GM18498 (cell line): ENCODE measurements around the gene RAPGEF5.

ENCODE experiments used
- ATAC-seq: cut with Tn5 transposase; IDR thresholded peaks from one replicate; pipeline ENCODE4 v1.9.1; 2021; ENCODE audit warnings: mild to moderate bottlenecking, moderate library complexity; ENCODE audit not compliant: unreplicated experiment

The RAPGEF5 gene

GRCh38 chr7:22317632-22318031 is 39.3 kb downstream of the RAPGEF5 start:
- no peak for ATAC-seq

DNA sequence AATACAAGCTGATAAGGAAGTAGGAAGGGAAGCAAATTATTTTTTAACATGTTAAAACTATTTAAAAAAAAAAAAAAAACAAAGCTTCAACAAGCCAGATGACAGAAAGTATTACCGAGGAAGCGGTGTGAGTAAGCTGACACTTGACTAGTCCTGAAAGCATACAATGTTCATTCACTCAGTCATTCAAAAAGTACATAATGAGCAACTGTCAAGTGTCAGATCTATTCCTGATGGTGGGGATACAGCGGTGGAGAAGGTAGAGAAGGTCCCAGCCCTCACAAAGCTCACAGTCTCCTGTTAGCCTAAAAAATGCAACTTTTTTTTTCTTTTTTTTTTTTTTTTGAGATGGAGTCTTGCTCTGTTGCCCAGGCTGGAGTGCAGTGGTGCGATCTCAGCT is 40.0 kb downstream of the RAPGEF5 start:
- ATAC-seq: no peak

GRCh38 chr7:22307816-22308215 is 49.1 kb downstream of the RAPGEF5 start:
- no peak for ATAC-seq

- ATAC-seq: no peak
These were observed 51.2 kb downstream of the RAPGEF5 start for GRCh38 chr7:22305706-22306105.

GRCh38 chr7:22302951-22303423 is 54.0 kb downstream of the RAPGEF5 start:
- ATAC-seq: no peak

DNA sequence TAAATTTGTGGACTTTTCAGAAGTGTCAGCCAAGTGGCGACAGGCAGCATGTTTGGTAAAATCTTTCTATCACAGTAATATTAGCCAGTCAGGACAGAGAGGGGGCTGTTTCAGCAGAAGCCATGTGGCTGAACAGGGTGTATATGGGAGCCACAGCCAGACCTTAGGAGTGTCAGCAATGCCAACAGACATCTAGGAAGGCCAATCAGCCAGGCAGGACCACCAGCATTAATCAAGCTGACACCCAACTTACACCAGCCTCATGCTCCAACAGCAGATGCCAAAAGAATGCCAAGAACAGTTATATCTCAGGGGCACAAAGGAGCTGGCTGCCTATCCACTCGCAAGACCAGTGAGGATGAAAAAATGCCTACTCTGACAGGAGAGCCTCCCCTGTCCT is 54.8 kb downstream of the RAPGEF5 start:
- ATAC-seq: no peak

GRCh38 chr7:22301790-22302189 is 55.2 kb downstream of the RAPGEF5 start:
- no peak for ATAC-seq

DNA sequence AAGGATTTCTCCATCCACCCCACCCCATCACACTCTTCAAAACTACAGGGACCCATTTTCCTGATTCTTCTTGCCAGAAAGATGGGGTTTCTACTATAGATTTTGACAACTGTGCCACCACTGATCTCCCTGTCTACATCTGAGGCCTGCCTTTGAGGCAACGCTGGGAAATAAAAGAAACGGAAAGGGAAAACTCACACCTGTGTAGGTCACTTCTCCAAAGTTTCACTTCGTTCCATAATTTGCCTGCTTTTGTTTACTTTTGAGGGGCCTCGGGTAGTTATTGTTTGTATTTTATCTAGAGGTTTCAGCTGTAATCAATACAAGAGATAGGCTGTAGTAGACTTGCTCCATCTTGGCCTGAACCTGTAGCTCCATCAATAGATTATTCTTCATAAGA is 56.1 kb downstream of the RAPGEF5 start:
- no peak for ATAC-seq

DNA sequence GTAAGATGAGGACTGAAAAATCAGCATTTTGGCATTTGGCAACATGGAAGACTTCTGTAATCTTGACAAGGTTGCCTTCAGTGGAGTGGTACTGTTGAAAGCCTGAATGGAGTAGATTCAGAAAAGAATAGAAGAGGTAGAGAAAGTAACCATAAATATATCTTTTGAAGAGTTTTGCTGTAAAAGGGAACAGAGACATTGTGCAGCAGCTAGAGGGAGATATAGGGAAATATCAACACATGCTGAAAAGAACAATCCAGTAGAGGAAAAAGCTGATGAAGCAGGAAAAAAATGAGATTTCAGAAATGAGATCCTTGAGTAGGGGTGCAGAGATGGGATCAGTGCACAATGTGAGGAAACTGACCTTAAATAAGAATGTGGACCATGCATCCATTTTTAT is 60.0 kb downstream of the RAPGEF5 start:
- no peak for ATAC-seq

GRCh38 chr7:22296265-22296566 is 60.7 kb downstream of the RAPGEF5 start:
- no peak for ATAC-seq

DNA sequence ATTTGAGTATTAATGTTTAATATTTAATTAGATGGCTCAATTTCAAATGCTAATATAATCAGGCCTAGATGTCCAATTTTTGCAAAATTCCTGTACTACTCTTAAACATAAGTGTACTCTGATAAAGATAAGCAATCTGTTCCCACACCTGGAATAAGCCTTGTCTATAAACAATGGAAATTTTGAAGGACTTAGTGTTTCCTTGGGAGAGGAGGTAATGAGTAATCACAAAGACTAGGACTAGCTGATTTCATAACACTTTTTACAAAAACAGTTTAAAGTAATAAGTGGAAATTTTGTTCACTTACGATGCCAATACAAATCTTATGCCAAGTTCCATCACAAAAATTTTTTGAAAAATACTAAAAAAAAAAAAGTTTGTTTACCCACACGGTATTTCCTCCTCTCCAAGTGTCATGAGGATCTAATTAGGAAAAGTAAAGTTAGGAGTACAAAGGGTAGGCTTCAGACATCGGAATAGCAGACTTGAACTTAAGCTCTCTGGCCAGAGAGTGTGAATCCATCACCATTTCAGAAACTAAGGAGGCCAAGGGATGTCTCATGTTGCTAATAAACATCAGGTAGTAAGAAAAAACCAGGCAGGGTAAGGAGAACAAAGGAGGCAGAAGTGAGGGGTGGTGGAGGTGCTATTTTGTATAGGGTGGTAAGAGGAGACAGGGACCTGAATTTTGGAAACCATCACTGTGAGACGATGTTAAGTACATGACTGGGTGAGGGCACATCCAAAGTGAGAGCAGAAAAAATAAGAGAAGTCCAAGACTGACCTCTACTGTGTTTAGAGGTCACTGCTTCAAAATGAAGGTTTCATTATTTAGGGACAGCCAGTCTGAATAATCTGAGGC is 61.3 kb downstream of the RAPGEF5 start:
- no peak for ATAC-seq

- ATAC-seq: no peak
These were observed 64.4 kb downstream of the RAPGEF5 start for GRCh38 chr7:22292531-22292930.

GRCh38 chr7:22291977-22292376 is 65.0 kb downstream of the RAPGEF5 start:
- no peak for ATAC-seq

DNA sequence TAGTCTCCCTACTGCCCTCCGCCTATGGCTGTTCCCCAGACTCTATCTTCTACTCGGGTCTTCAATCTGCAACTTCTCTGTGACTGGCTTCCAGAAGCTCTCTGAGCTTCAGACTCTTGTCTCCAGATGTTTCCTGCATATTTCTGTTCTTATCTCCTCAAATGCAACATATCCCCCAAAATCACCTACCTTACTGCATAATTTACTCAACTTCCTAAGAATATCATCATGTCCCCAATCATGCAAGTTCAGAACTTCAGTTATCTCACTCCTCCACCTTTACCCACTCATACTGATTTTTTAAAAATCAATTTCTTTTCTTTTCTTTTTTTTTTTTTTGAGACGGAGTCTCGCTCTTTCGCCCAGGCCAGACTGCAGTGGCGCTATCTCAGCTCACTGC is 68.8 kb downstream of the RAPGEF5 start:
- no peak for ATAC-seq

GRCh38 chr7:22287412-22287811 is 69.5 kb downstream of the RAPGEF5 start:
- no peak for ATAC-seq

GRCh38 chr7:22286436-22286835 is 70.5 kb downstream of the RAPGEF5 start:
- no peak for ATAC-seq

DNA sequence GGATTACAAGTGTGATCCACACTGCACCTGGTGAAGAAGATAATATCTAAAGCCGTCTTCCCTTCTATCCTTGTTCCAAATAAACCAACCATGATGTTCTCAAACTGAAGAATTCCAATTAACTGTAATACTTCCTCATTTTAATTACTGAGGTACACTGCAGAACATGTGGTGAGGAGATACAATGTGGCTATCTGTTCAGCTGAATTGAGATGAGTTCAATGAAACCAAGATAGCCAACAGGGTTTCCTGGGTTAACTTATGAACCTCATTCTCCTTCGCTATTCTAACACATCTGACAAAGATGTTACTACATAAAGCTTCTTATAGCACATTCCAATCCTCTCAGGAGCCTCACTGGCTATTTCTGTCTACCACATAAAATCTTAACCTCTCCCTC is 75.5 kb downstream of the RAPGEF5 start:
- ATAC-seq: no peak

- ATAC-seq: no peak
These were observed 76.9 kb downstream of the RAPGEF5 start for GRCh38 chr7:22280031-22280430.

- ATAC-seq: no peak
These were observed 78.3 kb downstream of the RAPGEF5 start for GRCh38 chr7:22278660-22279059.

GRCh38 chr7:22277375-22277774 is 79.6 kb downstream of the RAPGEF5 start:
- ATAC-seq: no peak

GRCh38 chr7:22275661-22276060 is 81.3 kb downstream of the RAPGEF5 start:
- no peak for ATAC-seq

GRCh38 chr7:22271311-22271710 is 85.6 kb downstream of the RAPGEF5 start:
- no peak for ATAC-seq

GRCh38 chr7:22270371-22270770 is 86.6 kb downstream of the RAPGEF5 start:
- no peak for ATAC-seq
